GM12878 (cell line): Measurements from ENCODE around the gene KIF11. TPM values are rescaled to one million over a fixed set of nuclear protein-coding genes. Genes with fewer than 3 reads are reported as not detected.

Experiments used
- ATAC-seq: fragments of 200-7000 bp; cut with Tn5 transposase; 3 replicates; pipeline ENCODE4 v1.9.1; 2020; ENCODE audit warnings: mild to moderate bottlenecking, moderate library complexity
- BruUV-seq: library from RNA; stranded (reverse); fragments of 400-500 nt; replicated peaks from 2 replicates; lab custom pipeline; 2021; lab: Mats Ljungman, UMichigan
- CTCF ChIA-PET: fragments of 300-600 bp; sonication (Branson Sonifier 250); formaldehyde crosslinking; extraction: SDS; loops from one replicate; lab custom pipeline; 2021; ENCODE audit warnings: inconsistent platforms; lab: Yijun Ruan, JAX
- POLR2A ChIA-PET: fragments of 350-600 bp; formaldehyde crosslinking; extraction: SDS; loops from one replicate; lab custom pipeline; 2021; ENCODE audit warnings: inconsistent platforms; lab: Charles Lee
- RAD21 ChIA-PET: fragments of 300-600 bp; sonication (Branson Sonifier 250); formaldehyde crosslinking; loops from one replicate; lab custom pipeline; 2023; ENCODE audit warnings: antibody characterized with exemption; ENCODE audit not compliant: unreplicated experiment; lab: Charles Lee
- SMC1A ChIA-PET: fragments of 300-600 bp; sonication (Branson Sonifier 250); formaldehyde crosslinking; loops from one replicate; lab custom pipeline; 2023; ENCODE audit not compliant: unreplicated experiment, uncharacterized antibody; lab: Charles Lee
- DNase-seq: peaks from one replicate; pipeline ENCODE4 v3.0.0-alpha.2; 2011; ENCODE audit warnings: low read depth, low spot score
- FAIRE-seq: peaks from 3 replicates; lab custom pipeline; 2011; peaks lifted over from hg19 to GRCh38; lab: Jason Lieb, UNC
- H2AFZ ChIP-seq: 2 replicates; pipeline ENCODE4 v1.6.0; 2011; ENCODE audit warnings: low read depth, low read length, control low read depth; ENCODE audit not compliant: control insufficient read depth
- H3K27ac ChIP-seq: 2 replicates; pipeline ENCODE4 v1.5.1; 2011; ENCODE audit warnings: control low read depth; ENCODE audit not compliant: control insufficient read depth, insufficient read depth
- H3K27me3 ChIP-seq, 2 experiments: replicated peaks in 1 of 2; 2 replicates each; pipeline versions ENCODE4 v1.6.0 to v1.6.1; 2011; ENCODE audit warnings: low read length in 1 of 2; ENCODE audit not compliant: control insufficient read depth in 2 of 2, insufficient read depth in 2 of 2
- H3K36me3 ChIP-seq, 2 experiments: 2 replicates each; pipeline ENCODE4 v1.5.1; 2011; ENCODE audit warnings: low read length in 1 of 2; ENCODE audit not compliant: control insufficient read depth in 2 of 2, insufficient read depth in 2 of 2
- H3K4me1 ChIP-seq: 2 replicates; pipeline ENCODE4 v1.6.1; 2011; ENCODE audit warnings: mild to moderate bottlenecking, low read length, moderate library complexity, mixed read lengths; ENCODE audit not compliant: control insufficient read depth, insufficient read depth
- H3K4me2 ChIP-seq: 2 replicates; pipeline ENCODE4 v1.6.0; 2011; ENCODE audit warnings: control low read depth; ENCODE audit not compliant: control insufficient read depth, insufficient read depth
- H3K4me3 ChIP-seq: fragments of 200-600 bp; sonication (generic); 2 replicates; pipeline ENCODE4 v1.5.1; 2016
- H3K79me2 ChIP-seq: 2 replicates; pipeline ENCODE4 v1.6.0; 2011; ENCODE audit warnings: low read length; ENCODE audit not compliant: control insufficient read depth, insufficient read depth
- H3K9ac ChIP-seq: 2 replicates; pipeline ENCODE4 v1.8.0; 2011; ENCODE audit warnings: low read length, control low read depth, mixed read lengths; ENCODE audit not compliant: control insufficient read depth, insufficient read depth
- H3K9me3 ChIP-seq: replicated peaks from 3 replicates; pipeline ENCODE4 v1.5.1; 2011; ENCODE audit warnings: mild to moderate bottlenecking, low read length; ENCODE audit not compliant: control insufficient read depth, insufficient read depth
- H4K20me1 ChIP-seq: 2 replicates; pipeline ENCODE4 v1.6.0; 2011; ENCODE audit not compliant: control insufficient read depth, insufficient read depth
- BMI1 ChIP-seq: fragments of 450-650 bp; IDR thresholded peaks from 2 replicates; pipeline ENCODE4 v1.6.1; 2016; ENCODE audit warnings: mild to moderate bottlenecking, moderate library complexity, borderline replicate concordance
- CBX5 ChIP-seq: sonication (generic); IDR thresholded peaks from 2 replicates; pipeline ENCODE4 v1.6.1; 2016; ENCODE audit warnings: low read depth, moderate library complexity, mild to moderate bottlenecking, inconsistent platforms
- MXI1 ChIP-seq: fragments of 150-350 bp; IDR thresholded peaks from 2 replicates; pipeline ENCODE4 v1.6.1; 2011; ENCODE audit warnings: low read depth, mild to moderate bottlenecking, inconsistent platforms, low read length, improper control_type of control experiment
- WGBS: methylation state at CpG from one replicate; pipeline ENCODE4 v1.1.6; 2016; ENCODE audit warnings: low lambda C conversion rate; ENCODE audit not compliant: insufficient replicate concordance, insufficient coverage; ENCODE audit errors: missing lambda C conversion rate; 5-methylcytosine and 5-hydroxymethylcytosine counted together
- in situ Hi-C: fragments of 300-500 bp; cut with MboI; formaldehyde crosslinking; loops from 9 replicates; pipeline ENCODE4 v1.14.3; 2018; ENCODE audit warnings: mixed read lengths
- intact Hi-C: fragments of 100-400 bp; cut with micrococcal nuclease; formaldehyde crosslinking; loops from one replicate; pipeline ENCODE4 v1.14.2; 2022; ENCODE audit not compliant: unreplicated experiment
- polyA plus RNA-seq, 11 experiments: library from polyadenylated mRNA; depleted of rRNA in 4 of 11; unstranded in 6 of 11; stranded (reverse) in 5 of 11; fragments of >200 nt; fragmentation: Nextera tagmentation in 4 of 11; fragmentation: Illumina TruSeq in 1 of 11; extraction: Ambion mirVana in 4 of 11; extraction: Trizol in 1 of 11; gene quantifications; 1 replicate in 1 of 11; 2 replicates in 10 of 11; pipeline versions ENCODE4 v1.2.1 to v1.2.3, GENCODE V29; 2011 to 2016; ENCODE audit warnings: inconsistent platforms in 2 of 11, missing spikeins in 2 of 11, low read depth in 1 of 11
- total RNA-seq, 4 experiments: library from RNA; depleted of rRNA in 3 of 4; stranded (reverse); fragments of >200 nt in 3 of 4; fragmentation: Illumina TruSeq in 1 of 4; extraction: Trizol in 1 of 4; gene quantifications; 2 replicates each; pipeline versions ENCODE4 v1.2.1 to v1.2.3, GENCODE V29; 2013 to 2021
- TF ChIP-seq, protein P1 (sequence below), 3 experiments: IDR thresholded peaks in 2 of 3; conservative IDR thresholded peaks in 1 of 3; 2 replicates each; pipeline ENCODE4 v1.5.1; 2011; ENCODE audit warnings: low read depth in 3 of 3, low read length in 3 of 3, mild to moderate bottlenecking in 3 of 3, control low read depth in 2 of 3, moderate library complexity in 2 of 3, inconsistent platforms in 1 of 3, mixed read lengths in 1 of 3; ENCODE audit not compliant: control insufficient read depth in 2 of 3, insufficient read depth in 1 of 3; ENCODE audit errors: extremely low read depth in 1 of 3

KIF11 gene
- total and polyA plus RNA-seq, 10 of the 15 experiments (the other 5 are each of a cell fraction or from before 2014, with no cell fraction given), result 14.1 to 79.8 (median 41.9) TPM

DNA sequence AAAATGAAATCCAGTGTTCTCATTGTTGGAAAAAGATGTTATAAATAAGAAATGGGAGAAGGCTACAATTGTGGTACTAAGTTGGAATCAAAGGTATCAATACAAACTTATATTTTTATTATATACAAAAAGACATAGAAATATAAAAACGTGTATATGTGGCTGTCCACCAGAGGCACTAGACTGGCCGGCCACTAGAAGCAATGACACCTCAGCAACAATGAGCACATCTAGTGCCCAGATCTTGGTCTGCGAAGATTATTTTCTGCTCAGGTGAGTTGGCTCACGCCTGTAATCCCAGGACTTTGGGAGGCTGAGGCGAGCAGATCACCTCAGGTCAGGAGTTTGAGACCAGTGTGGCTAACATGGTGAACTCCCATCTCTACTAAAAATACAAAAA, 40.6 kb upstream of the KIF11 start:
- in situ Hi-C loops (no loop called here), intact Hi-C loops (no loop called here)

DNA sequence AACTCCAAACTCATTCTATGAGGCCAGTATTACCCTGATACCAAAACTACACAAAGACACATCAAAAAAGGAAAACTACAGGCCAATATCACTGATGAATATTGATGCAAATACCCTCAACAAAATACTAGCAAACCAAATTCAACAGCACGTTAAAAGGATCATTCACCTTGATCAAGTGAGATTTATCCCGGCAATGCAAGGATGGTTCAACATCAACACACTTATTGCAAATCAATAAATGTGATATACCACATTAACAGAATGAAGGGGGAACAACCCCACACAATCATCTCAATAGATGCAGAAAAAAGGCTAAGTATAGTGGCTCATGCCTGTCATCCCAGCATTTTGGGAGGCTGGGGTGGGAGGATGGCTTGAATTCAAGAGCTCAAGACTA, 39.0 kb upstream of the KIF11 start:
- Histone ChIP-seq H3K4me3 (no peak overlapping the region), H2AFZ (no peak overlapping the region), H3K27me3 (no peaks in the 10 kb centered on the region), H3K9ac (no peak overlapping the region), H4K20me1 (no peaks in the 10 kb centered on the region), H3K27ac (no peak overlapping the region), H3K36me3 (peaks cover 3 to 5% of the 10 kb centered on the region in 2 experiments; a peak in 3 of 4 replicates), H3K9me3 (peaks cover 6% of the 10 kb centered on the region), H3K4me1 (peaks cover 15% of the 10 kb centered on the region), H3K79me2 (no peaks in the 10 kb centered on the region; the same call in 1 of the 2 replicates), H3K4me2 (no peak overlapping the region)
- in situ Hi-C loops, result no loop called here
- intact Hi-C loops, result no loop called here
- BruUV-seq, result no TSS peak
- TF ChIP-seq MXI1, result no peak
- TF ChIP-seq CBX5, result peak; percentile 70; the same call in 1 of the 2 replicates
- ATAC-seq, result no peak
- POLR2A ChIA-PET, result no interaction called here
- CTCF ChIA-PET, result interaction anchor here (1.1 kb wide), 1 partner anchor 39 kb away, joined by 3 read pairs; no protein-coding TSS in a partner anchor
- DNase-seq, result no peak
- RAD21 ChIA-PET, result no interaction called here
- SMC1A ChIA-PET, result no interaction called here
- WGBS, result 96% methylated on average over 2 of the region's 2 CpGs
- no peak for FAIRE-seq

More for the DNA sequence above, 40.6 kb upstream of the KIF11 start:
- H3K9ac ChIP-seq, result no peak overlapping the region
- no peak for TF ChIP-seq BMI1
- TF ChIP-seq, protein P1, sequence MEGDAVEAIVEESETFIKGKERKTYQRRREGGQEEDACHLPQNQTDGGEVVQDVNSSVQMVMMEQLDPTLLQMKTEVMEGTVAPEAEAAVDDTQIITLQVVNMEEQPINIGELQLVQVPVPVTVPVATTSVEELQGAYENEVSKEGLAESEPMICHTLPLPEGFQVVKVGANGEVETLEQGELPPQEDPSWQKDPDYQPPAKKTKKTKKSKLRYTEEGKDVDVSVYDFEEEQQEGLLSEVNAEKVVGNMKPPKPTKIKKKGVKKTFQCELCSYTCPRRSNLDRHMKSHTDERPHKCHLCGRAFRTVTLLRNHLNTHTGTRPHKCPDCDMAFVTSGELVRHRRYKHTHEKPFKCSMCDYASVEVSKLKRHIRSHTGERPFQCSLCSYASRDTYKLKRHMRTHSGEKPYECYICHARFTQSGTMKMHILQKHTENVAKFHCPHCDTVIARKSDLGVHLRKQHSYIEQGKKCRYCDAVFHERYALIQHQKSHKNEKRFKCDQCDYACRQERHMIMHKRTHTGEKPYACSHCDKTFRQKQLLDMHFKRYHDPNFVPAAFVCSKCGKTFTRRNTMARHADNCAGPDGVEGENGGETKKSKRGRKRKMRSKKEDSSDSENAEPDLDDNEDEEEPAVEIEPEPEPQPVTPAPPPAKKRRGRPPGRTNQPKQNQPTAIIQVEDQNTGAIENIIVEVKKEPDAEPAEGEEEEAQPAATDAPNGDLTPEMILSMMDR (IDR thresholded peaks at IDR 0.05 in 2 of 3, conservative IDR thresholded peaks at IDR 0.05 in 1 of 3; ENCODE audit: control insufficient read depth in 2 of 3, extremely low read depth in 1 of 3, insufficient read depth in 1 of 3, low read depth in 3 of 3, low read length in 3 of 3), result peak in 2 of 3 experiments; percentile 35 to 40; a peak in 3 of 6 replicates
- H3K4me3 ChIP-seq, result no peak overlapping the region
- no peaks in the 10 kb centered on the region for H4K20me1 ChIP-seq
- ATAC-seq (peak; percentile 72), DNase-seq (no peak), FAIRE-seq (no peak)
- RAD21 ChIA-PET, result interaction anchor here (1.1 kb wide), 1 partner anchor 36 kb away, joined by 3 read pairs; no protein-coding TSS in a partner anchor
- WGBS, result 7% methylated on average over 5 of the region's 5 CpGs
- H3K36me3 ChIP-seq, result peaks cover 4 to 10% of the 10 kb centered on the region in 2 experiments; a peak in 3 of 4 replicates
- CTCF ChIA-PET, result interaction anchor here (1.0 to 2.7 kb wide), 3 partner anchors 13 to 21 kb away, joined by 3 to 21 read pairs (median 7); partner anchors contain the start of gene IDE
- POLR2A ChIA-PET, result no interaction called here
- SMC1A ChIA-PET, result no interaction called here
- no peak overlapping the region for H3K27ac ChIP-seq
- H3K79me2 ChIP-seq, result peaks cover 2% of the 10 kb centered on the region; the same call in 1 of the 2 replicates
- no TSS peak for BruUV-seq
- H2AFZ ChIP-seq, result no peak overlapping the region
- no peaks in the 10 kb centered on the region for H3K27me3 ChIP-seq
- H3K4me1 ChIP-seq, result peaks cover 15% of the 10 kb centered on the region
- H3K9me3 ChIP-seq, result peaks cover 6% of the 10 kb centered on the region
- H3K4me2 ChIP-seq, result peak overlapping the region; percentile 19; the same call in 1 of the 2 replicates
